ENCODE data around the gene KLF7.

Gene KLF7

GRCh38 chr2:207149249-207150213 lies 16.2 kb downstream of the KLF7 start:
- H3K4me1 ChIP-seq (ENCODE audit: insufficient read depth, low read length) = no peaks in the 10 kb centered on the region
- H3K27ac ChIP-seq (ENCODE audit: low read length) = no peak overlapping the region
- H3K27me3 ChIP-seq (ENCODE audit: insufficient read depth, low read length, poor library complexity) = no peaks in the 10 kb centered on the region
- no peak overlapping the region for H2AFZ ChIP-seq (ENCODE audit: low read depth, low read length)
- H4K20me1 ChIP-seq (ENCODE audit: insufficient read depth, low read length) = no peaks in the 10 kb centered on the region
- H3K9ac ChIP-seq (ENCODE audit: low read depth, low read length) = no peak overlapping the region
- DNase-seq = no peak
- H3K4me3 ChIP-seq (ENCODE audit: low read depth in 1 of 2, low read length in 2 of 2) = no peak overlapping the region
- no peak for TF ChIP-seq CTCF (IDR thresholded peaks at IDR 0.05; ENCODE audit: borderline replicate concordance, extremely low read depth, low read length, poor library complexity, severe bottlenecking)
- H3K79me2 ChIP-seq (ENCODE audit: insufficient read depth, low read length) = no peaks in the 10 kb centered on the region
- no peaks in the 10 kb centered on the region for H3K9me3 ChIP-seq (ENCODE audit: insufficient read depth, low read length, severe bottlenecking)
- no peaks in the 10 kb centered on the region for H3K36me3 ChIP-seq (ENCODE audit: insufficient read depth, low read length)
- ATAC-seq (ENCODE audit: insufficient read depth, low read depth) = no peak
- H3K4me2 ChIP-seq (ENCODE audit: insufficient read depth, low read length) = no peak overlapping the region

GRCh38 chr2:207148020-207148419 lies 17.7 kb downstream of the KLF7 start:
- DNase-seq = no peak

GRCh38 chr2:207144173-207144785 lies 21.5 kb downstream of the KLF7 start:
- TF ChIP-seq CTCF (IDR thresholded peaks at IDR 0.05; ENCODE audit: borderline replicate concordance, extremely low read depth, low read length, poor library complexity, severe bottlenecking) = no peak
- TF ChIP-seq EZH2 (IDR thresholded peaks at IDR 0.05; ENCODE audit: borderline replicate concordance, low read depth, low read length, severe bottlenecking) = no peak

More at GRCh38 chr2:207148020-207148419, 17.7 kb downstream of the KLF7 start:
- no peaks in the 10 kb centered on the region for H4K20me1 ChIP-seq (ENCODE audit: insufficient read depth, low read length)
- no peaks in the 10 kb centered on the region for H3K79me2 ChIP-seq (ENCODE audit: insufficient read depth, low read length)
- TF ChIP-seq CTCF (IDR thresholded peaks at IDR 0.05; ENCODE audit: borderline replicate concordance, extremely low read depth, low read length, poor library complexity, severe bottlenecking) (no peak), EZH2 (IDR thresholded peaks at IDR 0.05; ENCODE audit: borderline replicate concordance, low read depth, low read length, severe bottlenecking) (no peak)
- H3K27ac ChIP-seq (ENCODE audit: low read length) = no peak overlapping the region
- no peak overlapping the region for H3K9ac ChIP-seq (ENCODE audit: low read depth, low read length)
- no peaks in the 10 kb centered on the region for H3K36me3 ChIP-seq (ENCODE audit: insufficient read depth, low read length)
- no peak overlapping the region for H3K4me3 ChIP-seq (ENCODE audit: low read depth in 1 of 2, low read length in 2 of 2)
- no peaks in the 10 kb centered on the region for H3K4me1 ChIP-seq (ENCODE audit: insufficient read depth, low read length)
- H3K27me3 ChIP-seq (ENCODE audit: insufficient read depth, low read length, poor library complexity) = no peaks in the 10 kb centered on the region
- no peak overlapping the region for H3K4me2 ChIP-seq (ENCODE audit: insufficient read depth, low read length)
- no peak for ATAC-seq (ENCODE audit: insufficient read depth, low read depth)
- no peak overlapping the region for H2AFZ ChIP-seq (ENCODE audit: low read depth, low read length)
- no peaks in the 10 kb centered on the region for H3K9me3 ChIP-seq (ENCODE audit: insufficient read depth, low read length, severe bottlenecking)

More at GRCh38 chr2:207144173-207144785, 21.5 kb downstream of the KLF7 start:
- Histone ChIP-seq H2AFZ (ENCODE audit: low read depth, low read length) (no peak overlapping the region), H3K27me3 (ENCODE audit: insufficient read depth, low read length, poor library complexity) (no peaks in the 10 kb centered on the region), H3K27ac (ENCODE audit: low read length) (no peak overlapping the region), H4K20me1 (ENCODE audit: insufficient read depth, low read length) (no peaks in the 10 kb centered on the region), H3K4me3 (ENCODE audit: low read depth in 1 of 2, low read length in 2 of 2) (no peak overlapping the region), H3K4me1 (ENCODE audit: insufficient read depth, low read length) (no peaks in the 10 kb centered on the region), H3K4me2 (ENCODE audit: insufficient read depth, low read length) (no peak overlapping the region), H3K36me3 (ENCODE audit: insufficient read depth, low read length) (no peaks in the 10 kb centered on the region), H3K79me2 (ENCODE audit: insufficient read depth, low read length) (no peaks in the 10 kb centered on the region), H3K9ac (ENCODE audit: low read depth, low read length) (no peak overlapping the region), H3K9me3 (ENCODE audit: insufficient read depth, low read length, severe bottlenecking) (no peaks in the 10 kb centered on the region)
- ATAC-seq (ENCODE audit: insufficient read depth, low read depth) (no peak), DNase-seq (no peak)

Data from DND-41 (cell line).